DOHH2 (cell line): Measurements from ENCODE around the gene THOC2.
"Not testable (repeated sequence)": the region's sequence is repeated elsewhere in the genome, so short reads cannot be mapped to it uniquely, and the experiment has no call there.

Source experiments
- EZH2phosphoT487 ChIP-seq: fragments of 200-600 bp; sonication (generic); IDR thresholded peaks from 2 replicates; pipeline ENCODE4 v1.6.1; 2017; ENCODE audit warnings: borderline replicate concordance, mild to moderate bottlenecking, antibody characterized with exemption, low read length, moderate library complexity, mixed read lengths
- TF ChIP-seq, protein P1 (sequence below): fragments of 200-600 bp; sonication (generic); IDR thresholded peaks from one replicate; pipeline ENCODE4 v1.5.1; 2014; ENCODE audit warnings: antibody characterized with exemption, mild to moderate bottlenecking, low read depth, low read length; ENCODE audit not compliant: poor library complexity, severe bottlenecking

DNA sequence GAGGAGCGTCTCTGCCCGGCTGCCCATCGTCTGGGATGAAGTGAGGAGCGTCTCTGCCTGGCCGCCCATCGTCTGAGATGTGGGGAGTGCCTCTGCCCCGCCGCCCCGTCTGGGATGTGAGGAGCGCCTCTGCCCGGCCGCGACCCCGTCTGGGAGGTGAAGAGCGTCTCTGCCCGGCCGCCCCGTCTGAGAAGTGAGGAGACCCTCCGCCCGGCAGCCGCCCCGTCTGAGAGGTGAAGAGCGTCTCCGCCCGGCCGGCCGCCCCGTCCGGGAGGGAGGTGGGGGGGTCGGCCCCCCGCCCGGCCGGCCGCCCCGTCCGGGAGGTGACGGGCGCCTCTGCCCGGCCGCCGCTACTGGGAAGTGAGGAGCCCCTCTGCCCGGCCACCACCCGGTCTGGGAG lies 1.2 kb upstream of the THOC2 start:
- TF ChIP-seq, protein P1, sequence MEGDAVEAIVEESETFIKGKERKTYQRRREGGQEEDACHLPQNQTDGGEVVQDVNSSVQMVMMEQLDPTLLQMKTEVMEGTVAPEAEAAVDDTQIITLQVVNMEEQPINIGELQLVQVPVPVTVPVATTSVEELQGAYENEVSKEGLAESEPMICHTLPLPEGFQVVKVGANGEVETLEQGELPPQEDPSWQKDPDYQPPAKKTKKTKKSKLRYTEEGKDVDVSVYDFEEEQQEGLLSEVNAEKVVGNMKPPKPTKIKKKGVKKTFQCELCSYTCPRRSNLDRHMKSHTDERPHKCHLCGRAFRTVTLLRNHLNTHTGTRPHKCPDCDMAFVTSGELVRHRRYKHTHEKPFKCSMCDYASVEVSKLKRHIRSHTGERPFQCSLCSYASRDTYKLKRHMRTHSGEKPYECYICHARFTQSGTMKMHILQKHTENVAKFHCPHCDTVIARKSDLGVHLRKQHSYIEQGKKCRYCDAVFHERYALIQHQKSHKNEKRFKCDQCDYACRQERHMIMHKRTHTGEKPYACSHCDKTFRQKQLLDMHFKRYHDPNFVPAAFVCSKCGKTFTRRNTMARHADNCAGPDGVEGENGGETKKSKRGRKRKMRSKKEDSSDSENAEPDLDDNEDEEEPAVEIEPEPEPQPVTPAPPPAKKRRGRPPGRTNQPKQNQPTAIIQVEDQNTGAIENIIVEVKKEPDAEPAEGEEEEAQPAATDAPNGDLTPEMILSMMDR, result not testable (repeated sequence)
- TF ChIP-seq EZH2phosphoT487, result not testable (repeated sequence)
